HG02642 (cell line): ENCODE measurements around the gene RIMS3.

ENCODE experiments used
- ATAC-seq: cut with Tn5 transposase; IDR thresholded peaks from one replicate; pipeline ENCODE4 v1.9.1; 2021; ENCODE audit warnings: mild to moderate bottlenecking; ENCODE audit not compliant: unreplicated experiment, poor library complexity

The RIMS3 gene

DNA sequence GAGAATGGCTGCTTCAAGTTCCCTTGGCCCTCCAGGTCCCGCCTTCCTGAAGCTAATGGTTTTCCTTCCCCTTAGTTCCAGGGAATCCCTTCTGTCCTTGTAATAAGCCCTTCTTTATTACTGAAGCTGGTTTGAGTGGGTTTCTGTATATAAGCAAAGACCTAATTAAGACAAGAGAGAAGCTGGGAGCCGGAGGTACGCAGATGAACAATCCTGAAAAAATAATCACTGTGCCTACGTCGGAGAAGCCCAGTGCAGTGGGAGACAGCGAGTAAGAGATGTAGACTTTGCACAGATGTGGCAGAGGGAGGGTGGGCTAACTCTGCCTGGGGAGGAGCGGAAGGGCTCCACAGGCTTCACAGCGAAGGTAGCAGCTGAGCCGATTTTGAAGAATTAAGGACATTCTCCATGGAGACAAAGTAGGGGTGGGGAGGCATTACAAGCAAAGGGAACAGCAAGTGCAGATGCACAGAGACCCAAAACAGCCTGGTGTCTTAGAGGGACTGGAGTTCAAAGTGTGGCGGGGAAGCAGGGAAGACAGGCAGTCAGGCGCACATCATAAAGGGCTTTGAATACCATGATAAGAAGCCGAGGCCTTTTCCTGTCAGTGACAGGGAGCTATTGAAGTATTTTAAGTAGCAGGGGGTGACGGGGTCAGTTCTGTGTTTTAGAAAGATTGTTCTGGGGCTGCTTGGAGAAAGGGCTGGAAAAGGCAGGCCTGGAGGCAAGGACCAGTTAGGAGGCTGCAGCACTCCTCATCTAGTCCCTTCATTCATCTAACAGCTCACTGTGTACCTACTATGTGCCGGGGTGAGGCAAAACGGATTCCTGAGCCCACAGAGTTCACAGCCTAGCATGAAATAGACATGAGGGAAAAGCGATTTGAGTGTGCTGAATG lies 6.5 kb downstream of the RIMS3 start:
- no peak for ATAC-seq

DNA sequence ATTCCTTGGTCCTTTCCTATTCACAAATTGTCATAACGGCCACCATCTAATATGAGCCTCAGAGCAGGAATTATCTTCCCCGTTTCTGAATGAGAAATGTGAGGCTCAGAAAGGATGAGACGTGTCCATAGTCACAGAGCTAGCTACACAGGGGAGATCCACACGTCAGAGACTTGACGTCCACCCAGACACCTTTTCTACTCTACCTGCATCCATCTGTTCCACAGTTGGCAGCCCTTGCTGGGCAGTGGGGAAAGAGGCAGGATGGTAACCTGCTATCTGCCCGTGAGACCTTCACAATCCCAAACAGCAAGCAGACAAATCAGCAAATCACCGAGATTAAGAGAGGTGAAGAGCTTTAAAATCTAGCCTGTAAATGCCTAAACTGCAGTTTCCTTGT lies 8.4 kb downstream of the RIMS3 start:
- no peak for ATAC-seq

DNA sequence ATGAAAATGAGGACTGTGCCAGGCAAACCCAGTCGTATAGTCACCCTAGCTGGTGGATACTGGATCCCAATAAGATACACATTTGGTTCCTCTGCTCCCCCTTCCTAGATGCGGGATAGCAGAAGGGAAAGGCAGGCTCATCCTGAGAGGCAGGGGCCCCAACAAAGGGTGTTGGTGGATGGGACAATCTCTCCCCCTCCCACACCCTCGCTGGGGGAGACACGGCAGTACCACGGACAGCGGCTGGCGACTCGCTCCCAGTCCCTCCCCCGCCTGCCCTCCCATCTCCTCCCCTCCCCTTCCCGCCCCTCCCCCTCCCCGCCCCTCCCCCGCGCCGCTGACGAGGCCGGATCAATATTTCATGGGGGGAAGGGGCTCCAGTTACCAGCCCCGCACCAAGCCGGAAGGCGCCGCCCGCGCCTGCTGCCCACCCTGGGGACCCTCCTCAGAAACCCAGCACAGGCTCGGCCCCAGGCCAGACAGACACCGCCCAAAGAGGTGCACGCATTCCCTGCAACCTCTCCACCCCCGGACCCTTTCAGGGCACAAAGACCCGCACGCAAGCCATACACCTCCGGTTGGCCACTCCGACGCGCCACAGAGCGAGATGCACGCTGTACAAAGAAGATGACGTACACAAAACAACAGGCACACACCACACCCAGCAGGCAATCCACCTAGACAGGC lies 11.5 kb downstream of the RIMS3 start:
- no peak for ATAC-seq

DNA sequence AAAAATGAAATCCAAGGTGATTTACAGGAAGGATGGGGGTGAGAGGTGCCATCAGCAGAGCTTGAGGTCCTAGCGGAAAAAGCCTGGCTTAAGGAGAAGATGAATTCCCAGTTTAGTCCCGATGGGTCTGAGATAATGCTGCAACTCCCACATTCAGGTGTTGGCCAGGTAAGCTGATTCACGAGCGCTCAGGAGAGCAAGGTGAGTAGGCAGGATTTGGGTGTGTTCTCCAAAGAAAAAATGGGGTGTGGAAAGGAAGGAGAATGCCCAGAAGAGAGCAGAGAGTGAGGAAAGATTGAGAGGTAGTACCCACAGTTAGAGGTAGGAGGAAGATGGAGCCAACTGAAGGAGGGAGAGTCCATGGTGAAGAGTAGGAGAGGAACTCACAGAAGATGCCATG lies 12.5 kb downstream of the RIMS3 start:
- ATAC-seq = no peak

DNA sequence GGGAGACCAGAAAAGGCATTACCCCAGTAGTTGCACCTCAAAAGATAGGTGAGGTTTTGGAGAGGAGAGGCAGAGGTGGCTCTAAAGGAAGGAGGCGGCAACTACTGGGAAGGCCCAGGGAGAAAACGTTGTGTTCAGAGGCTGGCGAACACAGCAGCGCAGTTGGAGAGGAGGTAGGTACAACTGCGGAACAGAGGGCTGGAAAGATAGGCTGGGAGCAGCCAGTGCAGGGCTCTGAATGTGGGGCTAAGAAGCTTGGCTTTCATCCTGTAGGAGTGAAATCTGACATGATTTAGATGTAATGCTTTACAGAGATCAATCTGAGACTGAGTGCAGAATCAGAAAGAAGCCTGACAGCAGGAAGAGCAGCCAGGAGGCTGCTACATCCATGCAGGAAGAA lies 13.0 kb downstream of the RIMS3 start:
- no peak for ATAC-seq

DNA sequence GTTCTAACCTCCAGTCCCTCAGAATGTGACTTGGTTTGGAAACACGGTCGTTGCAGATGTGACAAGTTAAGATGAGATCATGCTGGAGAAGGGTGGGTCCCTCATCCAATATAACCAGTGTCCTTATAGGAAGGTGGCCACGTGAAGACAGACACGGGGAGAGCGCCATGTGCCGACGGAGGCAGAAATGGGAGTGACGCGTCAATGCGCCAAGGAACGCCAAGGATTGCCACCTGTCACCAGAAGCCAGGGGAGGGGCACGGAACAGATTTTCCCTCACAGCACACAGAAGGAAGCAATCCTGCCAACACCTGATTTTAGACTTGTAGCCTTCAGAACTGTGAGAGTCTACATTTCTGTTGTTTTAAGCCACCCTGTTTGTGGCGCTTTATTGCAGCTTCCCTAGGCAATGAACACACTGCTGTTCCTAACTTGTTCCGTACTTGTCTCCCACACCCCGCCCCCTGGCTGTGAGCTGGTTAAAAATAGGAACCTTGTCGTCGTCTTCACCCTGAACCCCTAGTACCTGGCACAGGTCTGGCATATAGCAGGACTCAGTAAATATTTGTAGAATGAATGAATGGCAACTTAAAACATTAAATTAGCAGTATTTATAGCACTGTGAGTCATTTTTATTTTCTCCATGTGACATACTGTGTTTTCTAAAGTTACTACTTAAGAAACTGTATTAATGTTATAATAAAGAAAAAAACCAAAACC lies 14.2 kb downstream of the RIMS3 start:
- ATAC-seq = no peak

DNA sequence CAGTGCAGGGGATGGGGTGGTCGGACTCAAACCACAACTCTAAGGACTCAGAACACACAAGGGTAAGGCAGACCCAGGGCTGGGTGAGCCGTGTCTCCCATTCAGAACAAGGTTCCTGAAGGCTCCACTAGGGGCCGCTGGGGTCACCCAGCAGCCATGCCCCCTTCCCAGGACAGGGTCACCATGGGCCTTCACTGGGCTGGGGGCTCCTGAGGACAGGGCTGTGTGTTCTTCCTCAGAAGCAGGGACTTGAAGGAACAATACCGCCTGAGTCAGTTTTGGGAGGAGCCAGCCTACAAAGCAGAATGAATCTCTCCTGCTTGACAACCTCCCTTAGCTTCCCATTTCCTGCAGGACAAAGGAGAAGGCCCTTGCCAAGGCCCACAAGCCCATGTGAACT lies 15.4 kb downstream of the RIMS3 start:
- no peak for ATAC-seq

DNA sequence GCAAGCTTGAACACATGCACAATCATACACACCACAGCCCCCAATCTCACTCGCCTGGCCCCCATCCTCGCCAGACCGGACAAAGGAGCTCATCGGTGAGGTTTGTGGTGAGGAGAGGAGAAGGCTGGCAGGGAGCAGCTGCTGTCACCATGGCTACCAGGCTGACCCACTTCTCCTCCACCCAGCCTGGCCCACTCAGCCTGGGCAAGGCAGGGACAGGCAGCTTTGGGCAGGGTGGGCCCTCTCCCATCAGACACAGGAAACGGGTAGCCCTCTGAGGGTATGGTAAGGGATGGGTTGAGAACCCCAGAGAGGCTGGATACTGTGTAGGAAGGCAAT lies 15.9 kb downstream of the RIMS3 start:
- ATAC-seq = no peak

DNA sequence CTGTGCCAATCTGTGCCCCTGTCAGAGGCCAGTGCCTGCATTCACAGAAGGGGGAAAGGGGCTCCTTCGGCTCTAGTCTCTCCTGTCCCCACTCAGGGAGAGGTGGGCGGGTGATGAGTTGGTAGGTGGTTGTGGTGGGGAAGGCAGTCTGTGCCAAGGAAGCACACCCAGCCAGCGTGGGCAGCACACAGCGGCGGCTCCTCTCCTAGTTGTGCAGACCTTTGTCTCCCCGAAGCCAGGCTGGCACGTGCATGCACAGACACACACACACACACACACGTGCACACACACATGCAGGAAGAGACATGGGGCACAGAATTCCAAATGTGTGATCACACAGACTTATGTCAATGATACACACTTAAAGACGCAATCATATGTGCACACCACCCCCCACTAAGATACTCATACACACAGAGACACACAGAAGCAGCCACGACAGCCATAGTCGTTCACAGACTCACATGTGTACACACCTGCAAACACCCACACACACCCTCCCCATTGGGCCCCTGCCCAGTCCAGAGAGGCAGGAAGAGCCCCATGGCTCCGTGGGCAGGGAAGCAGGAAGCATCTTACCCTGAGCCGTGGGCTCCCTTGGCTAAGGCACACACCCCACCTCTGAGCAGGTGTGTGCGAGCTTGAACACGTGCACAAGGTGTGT lies 16.4 kb downstream of the RIMS3 start:
- no peak for ATAC-seq

DNA sequence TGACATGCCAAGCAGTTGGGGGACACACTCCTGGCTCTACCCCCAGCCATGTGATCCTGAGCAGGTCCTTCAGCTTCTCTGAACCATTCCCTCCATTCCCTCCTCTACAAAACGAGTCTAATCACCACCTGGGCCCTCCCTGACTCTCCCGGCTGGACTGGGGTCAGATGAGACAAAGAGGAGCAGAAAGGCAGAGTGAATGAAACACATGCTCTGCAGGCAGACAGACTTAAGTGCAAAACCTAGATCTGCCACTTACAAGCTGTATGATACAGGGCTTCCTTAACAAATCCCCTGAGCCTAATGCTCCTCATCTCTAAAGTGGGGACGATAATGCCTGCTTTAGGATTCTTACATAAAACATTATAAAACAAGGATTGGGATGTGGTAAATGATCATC lies 17.3 kb downstream of the RIMS3 start:
- no peak for ATAC-seq

DNA sequence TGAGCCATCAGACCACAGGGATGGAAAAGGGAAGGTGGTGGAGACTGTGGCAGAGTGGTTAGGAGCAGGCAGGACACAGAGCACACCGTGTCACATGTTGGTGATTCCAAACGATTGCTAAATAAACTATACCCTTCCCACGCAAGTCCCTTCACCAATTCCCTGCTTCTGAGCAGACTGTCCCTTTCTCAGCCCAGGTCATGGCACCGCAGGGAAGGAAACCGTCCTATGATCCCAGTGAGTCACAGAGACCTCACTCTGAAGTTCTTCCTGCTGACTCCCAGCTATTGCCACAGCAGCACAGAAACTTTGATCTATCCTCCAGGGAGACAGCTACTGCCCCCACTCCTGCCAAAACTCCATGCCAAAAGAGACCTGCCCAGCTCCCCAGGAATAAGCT lies 19.2 kb downstream of the RIMS3 start:
- ATAC-seq = no peak

DNA sequence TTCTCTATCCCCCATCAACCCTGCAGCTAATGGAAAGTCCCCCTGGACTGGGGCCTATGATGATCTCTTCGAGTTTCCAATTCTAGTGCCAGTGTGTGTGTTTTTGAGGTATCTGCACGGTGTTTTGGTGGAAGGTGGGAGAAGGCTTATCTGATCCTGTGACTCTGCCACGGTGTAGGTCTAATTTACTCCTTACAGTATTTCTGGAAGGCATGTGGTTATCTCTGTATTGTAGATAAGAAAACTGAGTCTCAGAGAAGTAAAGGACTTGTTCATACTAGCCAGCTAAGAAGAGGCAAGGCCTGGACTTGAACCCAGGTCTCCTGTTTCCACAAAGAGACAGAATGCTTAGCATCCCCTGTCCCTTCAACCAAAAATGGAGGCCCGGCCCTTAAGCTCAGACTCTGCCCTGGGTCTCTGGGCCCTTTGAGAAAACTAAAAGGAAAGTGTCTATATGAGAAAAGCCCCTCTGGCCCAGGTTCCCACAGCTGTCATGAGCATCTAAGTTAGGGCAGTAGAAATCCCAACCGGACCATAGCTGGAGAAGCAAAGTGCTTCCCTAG lies 20.3 kb downstream of the RIMS3 start:
- no peak for ATAC-seq

DNA sequence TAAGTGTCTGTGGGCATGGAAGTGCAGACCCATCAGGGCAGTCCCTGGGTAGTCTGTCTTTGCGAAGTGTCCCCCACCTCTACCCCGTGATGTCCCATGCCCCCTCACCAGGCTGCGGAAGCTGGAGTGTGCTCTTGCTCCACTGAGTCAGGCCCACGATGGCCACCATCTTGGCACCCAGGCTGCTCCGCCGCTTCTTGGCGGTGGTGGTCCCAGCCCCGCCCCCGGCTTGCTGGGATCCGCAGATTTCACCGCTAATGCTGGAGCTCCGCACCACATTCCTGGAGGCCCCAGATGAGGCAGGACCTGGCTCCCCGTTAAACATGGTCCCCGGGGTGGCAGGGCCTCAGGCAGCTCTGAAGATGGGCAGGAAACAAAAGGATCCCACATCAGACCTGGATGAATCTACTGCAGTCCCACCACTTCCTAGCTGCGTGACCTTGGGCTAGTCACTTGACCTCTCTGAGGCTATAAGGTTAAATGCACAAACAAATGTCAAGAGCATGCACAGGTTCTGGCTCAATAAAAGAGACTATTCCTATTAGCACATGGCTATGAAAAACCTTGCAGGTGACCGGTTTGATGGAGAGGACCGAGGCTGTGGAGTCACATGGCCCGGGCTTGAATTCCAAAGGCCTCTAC lies 23.8 kb downstream of the RIMS3 start:
- no peak for ATAC-seq

DNA sequence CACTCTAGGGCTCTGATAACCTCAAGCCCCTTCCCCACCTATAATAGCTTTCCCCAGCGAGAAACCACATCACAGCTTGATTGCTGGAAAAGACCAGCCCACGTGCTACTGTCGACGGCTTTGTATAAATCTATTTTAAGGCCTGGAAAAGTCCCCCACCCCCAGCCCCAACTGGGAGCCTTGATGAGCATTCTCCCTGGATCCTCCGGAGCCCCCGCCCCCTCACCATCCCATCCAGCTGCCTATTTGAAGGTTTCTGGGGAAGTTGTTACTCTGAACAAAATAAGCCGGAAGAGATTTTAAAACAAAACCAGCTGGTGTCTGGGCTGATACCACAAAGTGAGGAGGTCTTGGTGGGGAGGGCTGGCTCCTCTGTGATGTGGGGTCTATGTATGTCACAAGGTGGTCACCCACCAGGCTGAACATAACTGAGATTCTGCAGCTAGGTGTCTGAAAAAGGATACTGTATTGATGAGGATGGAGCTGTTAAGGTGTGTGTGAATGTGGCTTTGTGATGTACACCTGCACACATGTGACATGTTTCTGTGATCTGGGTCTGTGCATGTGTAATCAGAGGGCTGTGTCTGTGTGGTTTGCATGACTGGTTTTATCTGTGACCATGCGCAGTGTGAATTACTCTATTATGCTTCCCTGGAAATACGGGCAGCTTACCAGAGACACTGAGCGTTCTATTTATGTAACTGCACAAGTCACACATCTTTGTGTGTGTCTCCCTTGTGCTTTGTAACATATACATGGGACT lies 25.0 kb downstream of the RIMS3 start:
- ATAC-seq = no peak

DNA sequence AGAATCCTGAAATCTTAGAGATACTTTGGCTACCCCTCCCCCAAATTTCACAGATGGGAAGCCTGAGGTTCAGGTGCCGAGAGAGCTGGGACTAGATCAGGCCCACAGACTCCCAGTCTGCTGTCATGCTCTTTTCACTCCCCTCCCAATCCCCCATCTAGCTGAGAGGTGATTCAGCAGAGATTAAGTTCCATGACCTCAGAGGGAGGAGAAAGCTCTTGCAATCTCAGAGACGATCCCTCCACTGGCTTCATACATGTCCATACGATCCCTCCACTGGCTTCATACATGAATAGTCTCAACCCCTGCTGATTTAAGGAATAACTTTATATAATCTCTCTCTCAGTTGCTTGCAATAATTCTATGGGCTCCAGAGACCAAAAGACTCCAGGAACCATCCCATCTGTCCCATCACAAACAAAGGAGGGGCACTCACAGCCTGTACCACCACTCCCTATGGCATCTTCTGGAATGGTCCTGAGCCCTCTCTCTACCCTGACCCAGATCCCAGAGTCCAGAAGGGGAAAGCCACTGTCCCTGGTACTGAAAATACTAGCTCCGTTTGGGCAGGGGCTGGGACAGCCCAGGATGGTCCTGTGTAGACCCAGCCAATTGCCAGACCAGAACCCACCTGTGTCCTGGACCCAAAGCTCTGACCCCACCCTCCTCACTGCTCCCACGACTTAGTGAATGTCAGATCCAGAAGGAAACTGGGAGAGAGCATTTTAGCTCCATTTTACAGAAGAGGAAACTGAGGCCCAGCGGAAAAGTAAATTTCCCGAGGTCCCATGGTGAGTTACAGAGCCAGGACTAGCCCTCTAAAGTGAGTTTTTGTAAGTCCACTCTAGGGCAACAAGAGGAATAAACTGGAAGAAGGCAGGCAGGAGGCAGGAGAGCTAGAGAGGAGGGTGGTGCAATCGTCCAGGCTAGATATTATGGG lies 27.1 kb downstream of the RIMS3 start:
- no peak for ATAC-seq

DNA sequence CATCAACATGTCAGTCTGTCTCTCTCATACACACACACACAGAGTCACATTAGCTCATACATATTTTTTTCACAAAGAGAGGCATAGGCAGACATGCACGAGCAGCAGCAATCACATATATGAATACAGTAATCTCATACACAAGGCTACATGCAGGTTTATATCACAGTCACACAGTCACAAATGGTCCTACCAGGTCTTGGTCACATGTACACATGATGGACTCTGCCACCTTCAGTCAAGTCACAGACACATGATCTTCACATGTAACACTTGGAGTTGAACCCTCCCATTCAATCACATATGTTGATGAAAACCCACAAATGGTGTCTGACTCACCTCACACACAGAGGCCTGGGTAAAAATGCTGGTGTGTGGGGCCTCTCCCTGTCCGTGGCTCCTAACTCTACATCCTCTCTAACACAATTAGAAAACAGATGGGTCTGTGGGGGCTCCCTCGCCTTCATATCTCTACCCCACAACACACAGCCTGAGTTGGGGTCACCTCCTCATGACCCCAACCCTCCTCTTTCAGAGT lies 27.9 kb downstream of the RIMS3 start:
- ATAC-seq = no peak

DNA sequence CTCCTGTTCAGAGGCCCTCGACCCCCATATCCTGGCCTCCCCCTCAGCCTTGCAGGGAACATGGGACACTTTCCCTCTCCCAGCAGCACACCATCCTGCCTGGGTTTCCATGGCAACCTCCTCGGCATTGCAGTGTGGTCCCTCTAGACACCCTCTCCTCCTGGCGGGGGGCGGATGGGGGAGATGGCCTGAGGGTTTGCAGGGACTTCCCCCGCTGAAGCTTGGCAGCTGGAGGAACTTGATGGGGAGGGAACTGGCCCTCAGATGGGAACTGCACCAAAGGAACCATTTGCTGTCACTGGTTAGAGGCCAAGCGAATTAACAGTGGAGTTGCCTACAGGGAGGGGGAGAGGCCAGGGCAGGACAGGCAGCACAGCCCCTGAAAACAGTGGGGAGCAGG lies 28.7 kb downstream of the RIMS3 start:
- no peak for ATAC-seq
